ENCODE data around the gene PPP1R15A.
"Not testable (repeated sequence)": the region's sequence is repeated elsewhere in the genome, so short reads cannot be mapped to it uniquely, and the experiment has no call there.

Gene PPP1R15A

GRCh38 chr19:48859711-48860572 is 12.3 kb upstream of the PPP1R15A start:
- no peak for DNase-seq (ENCODE audit: low spot score)

GRCh38 chr19:48861313-48861712 is 10.9 kb upstream of the PPP1R15A start:
- DNase-seq (ENCODE audit: low spot score) = no peak

DNA sequence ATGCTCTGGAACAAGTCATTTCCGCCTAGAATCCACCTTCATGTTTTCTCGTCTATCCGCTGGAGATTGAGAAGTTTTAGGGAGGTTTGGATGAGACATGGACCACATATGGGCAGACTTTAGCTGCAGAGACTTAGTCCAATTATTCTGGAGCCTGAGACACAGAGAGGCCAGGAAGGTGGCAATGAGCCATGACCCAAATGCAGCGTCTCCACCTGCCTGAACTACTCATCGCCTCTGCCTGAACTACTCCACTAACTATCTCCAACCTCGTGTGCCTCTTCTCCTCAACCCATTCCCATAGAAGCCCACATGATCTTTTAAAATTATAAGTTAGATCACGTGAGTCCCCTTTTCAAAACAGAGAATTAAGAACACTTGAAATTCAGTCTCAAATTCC is 9.4 kb upstream of the PPP1R15A start:
- DNase-seq (ENCODE audit: low spot score) = no peak

DNA sequence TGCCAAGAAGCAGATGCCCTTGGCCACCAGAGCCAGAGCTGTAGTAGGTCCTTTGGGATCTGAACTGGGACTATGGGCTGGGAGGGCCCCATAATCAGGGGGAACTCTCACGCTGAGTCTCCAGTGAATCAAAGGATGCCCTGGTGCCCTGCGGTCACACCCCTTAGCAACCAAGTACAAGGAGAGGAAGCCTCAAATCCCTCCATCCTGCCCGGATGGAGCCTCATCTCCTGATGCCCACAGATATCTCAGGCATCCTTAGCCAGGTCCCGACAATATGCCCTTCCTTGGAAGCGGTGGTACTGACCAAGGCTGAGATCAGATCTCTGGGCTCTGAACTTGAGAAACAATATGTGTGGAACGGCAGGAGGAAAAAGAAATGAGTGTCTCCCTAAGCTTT is 5.5 kb upstream of the PPP1R15A start:
- no peak for DNase-seq (ENCODE audit: low spot score)

DNA sequence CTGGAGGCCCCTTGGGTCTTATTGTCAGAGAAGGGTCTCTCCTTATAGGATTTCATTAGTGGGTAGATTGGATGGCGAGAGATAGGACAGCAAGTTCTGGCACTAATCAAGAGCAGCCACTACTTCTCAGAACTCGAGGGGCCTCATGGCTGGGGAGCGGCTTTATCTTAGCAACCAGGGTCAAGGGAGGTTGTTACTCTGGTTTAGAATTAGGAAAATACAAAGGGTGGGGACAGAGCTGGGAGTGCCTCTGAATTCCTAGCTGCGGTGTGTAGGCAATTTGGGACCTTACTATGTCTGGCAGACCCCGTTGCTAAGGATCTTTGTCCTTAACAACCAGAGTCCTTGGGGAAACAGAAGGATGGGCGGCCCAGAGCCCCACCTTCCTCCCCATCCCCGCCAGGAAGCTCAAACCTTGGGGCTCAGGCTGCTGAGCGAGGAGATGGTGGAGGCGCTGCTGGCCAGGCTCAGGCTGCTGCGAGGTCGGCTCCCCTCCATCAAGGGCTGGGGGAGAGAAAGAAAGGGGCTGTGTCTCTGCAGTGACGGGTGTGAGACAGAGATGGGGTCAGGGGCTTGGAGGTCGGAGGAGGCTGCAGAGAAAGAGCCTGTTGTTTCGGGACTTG is 5.0 kb upstream of the PPP1R15A start:
- DNase-seq (ENCODE audit: low spot score) = no peak

DNA sequence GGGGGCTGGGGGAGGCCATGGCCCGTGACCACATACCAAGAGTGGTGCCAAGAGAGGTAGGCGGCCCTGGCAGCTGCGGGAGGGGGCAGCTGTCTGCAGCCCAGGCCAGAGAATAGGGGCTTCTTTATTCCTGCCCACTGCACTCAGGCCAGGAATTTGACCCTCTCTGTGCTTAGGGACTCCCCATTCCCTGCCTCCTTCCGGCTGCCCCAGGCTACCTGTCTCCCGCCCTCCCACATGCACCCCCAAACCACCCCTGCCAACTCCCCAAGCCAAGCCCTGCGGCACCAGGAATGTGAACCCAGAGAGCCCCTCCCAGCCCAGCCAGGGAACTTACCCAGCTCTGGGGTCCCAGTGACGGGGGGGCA is 4.5 kb upstream of the PPP1R15A start:
- no peak for DNase-seq (ENCODE audit: low spot score)

- no peak for DNase-seq (ENCODE audit: low spot score)
Observed at GRCh38 chr19:48868114-48868886, 3.9 kb upstream of the PPP1R15A start, which contains the start of gene PLEKHA4. PLEKHA4 (minus strand) TSS chr19:48868617; CDS start chr19:48867620, 997 bp downstream.

DNA sequence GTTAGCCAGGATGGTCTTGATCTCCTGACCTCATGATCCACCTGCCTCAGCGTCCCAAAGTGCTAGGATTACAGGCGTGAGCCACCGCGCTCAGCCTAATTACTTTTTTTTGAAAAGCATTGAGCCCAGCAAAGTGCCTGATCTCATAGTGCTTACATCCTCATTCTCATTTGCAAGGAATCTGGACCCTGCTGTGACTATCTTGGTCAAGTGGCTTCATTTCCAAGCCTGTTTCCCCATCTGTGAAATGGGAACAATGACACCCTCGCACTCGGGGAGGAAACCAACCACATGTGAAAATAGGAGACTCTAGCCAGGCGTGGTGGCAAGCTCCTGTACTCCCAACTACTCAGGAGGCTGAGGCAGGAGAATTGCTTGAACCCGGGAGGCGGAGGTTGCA is 2.2 kb upstream of the PPP1R15A start:
- no peak for DNase-seq (ENCODE audit: low spot score)

GRCh38 chr19:48871471-48872181 is 595 bp upstream of the PPP1R15A start:
- not testable (repeated sequence) for DNase-seq (ENCODE audit: low spot score)

DNA sequence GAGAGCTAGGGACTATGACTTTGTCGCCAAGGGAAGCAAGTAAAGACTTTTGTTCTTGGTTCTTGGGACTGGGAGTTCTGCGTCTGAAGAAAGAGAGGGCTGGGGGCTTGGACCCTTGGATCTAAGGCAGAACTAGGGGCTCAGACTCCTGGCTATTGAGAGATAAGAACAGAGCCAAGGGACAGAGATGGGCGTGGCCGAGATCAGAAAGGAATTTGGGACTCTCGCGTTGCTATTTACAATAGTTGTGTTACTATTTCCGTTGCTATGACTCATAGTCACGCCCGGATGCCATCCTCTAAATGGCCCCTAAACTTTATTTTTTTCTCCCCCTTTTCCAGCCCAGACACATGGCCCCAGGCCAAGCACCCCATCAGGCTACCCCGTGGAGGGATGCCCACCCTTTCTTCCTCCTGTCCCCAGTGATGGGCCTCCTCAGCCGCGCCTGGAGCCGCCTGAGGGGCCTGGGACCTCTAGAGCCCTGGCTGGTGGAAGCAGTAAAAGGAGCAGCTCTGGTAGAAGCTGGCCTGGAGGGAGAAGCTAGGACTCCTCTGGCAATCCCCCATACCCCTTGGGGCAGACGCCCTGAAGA is 759 bp downstream of the PPP1R15A start:
- peak; percentile 79 for DNase-seq (ENCODE audit: low spot score)

DNA sequence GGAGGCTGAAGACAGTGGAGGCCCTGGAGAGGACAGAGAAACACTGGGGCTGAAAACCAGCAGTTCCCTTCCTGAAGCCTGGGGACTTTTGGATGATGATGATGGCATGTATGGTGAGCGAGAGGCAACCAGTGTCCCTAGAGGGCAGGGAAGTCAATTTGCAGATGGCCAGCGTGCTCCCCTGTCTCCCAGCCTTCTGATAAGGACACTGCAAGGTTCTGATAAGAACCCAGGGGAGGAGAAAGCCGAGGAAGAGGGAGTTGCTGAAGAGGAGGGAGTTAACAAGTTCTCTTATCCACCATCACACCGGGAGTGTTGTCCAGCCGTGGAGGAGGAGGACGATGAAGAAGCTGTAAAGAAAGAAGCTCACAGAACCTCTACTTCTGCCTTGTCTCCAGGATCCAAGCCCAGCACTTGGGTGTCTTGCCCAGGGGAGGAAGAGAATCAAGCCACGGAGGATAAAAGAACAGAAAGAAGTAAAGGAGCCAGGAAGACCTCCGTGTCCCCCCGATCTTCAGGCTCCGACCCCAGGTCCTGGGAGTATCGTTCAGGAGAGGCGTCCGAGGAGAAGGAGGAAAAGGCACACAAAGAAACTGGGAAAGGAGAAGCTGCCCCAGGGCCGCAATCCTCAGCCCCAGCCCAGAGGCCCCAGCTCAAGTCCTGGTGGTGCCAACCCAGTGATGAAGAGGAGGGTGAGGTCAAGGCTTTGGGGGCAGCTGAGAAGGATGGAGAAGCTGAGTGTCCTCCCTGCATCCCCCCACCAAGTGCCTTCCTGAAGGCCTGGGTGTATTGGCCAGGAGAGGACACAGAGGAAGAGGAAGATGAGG is 1.5 kb downstream of the PPP1R15A start:
- DNase-seq (ENCODE audit: low spot score) = no peak

GRCh38 chr19:48874303-48875135 is 2.3 kb downstream of the PPP1R15A start:
- no peak for DNase-seq (ENCODE audit: low spot score)

DNA sequence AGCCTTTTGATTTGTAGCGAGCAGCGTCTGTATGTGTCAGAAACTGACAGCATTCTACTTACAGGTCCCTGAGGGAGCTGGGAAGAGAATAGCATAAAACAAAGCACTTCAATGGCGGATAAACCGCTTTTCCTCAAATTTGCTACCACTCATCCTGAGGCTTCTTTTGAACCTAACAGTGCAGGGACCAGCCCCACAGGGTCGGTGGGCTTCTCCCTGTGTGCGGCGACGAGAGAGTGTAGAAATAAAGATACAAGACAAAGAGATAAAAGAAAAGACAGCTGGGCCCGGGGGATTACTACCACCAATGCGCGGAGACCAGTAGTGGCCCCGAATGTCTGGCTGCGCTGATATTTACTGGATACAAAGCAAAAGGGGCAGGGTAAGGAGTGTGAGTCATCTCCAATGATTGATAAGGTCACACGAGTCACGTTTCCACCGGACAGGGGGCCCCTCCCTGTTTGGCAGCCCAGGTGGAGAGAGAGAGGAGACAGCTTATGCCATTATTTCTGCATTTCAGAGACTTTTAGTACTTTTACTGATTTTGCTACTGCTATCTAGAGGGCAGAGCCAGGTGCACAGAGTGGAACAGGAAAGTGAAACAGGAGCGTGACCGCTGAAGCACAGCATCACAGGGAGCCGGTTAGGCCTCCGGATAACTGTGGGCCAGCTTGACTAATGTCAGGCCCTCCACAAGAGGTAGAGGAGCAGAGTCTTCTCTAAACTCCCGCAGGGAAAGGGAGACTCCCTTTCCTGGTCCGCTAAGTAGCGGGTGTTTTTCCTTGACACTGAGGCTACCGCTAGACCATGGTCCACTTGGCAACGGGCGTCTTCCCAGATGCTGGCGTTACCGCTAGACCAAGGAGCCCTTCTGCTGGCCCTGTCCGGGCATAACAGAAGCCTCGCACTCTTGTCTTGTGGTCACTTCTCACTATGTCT is 4.1 kb downstream of the PPP1R15A start:
- not testable (repeated sequence) for DNase-seq (ENCODE audit: low spot score)

DNA sequence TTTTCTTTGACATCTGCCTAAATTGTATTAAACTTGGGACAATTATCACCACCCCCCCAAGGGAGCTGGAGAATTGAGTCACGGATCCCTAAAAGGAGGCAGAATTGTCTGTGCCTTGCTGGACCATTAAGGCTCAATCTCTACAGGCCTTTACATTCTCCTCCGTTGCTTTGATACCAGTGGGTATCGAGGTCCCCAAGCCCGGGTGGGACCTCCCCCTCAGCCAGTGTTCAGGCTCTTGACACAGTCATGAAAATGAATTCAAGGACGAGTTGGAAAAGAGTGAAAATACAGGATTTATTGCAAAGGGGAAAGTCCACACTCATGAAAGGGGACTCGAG is 5.6 kb downstream of the PPP1R15A start:
- no peak for DNase-seq (ENCODE audit: low spot score)

DNA sequence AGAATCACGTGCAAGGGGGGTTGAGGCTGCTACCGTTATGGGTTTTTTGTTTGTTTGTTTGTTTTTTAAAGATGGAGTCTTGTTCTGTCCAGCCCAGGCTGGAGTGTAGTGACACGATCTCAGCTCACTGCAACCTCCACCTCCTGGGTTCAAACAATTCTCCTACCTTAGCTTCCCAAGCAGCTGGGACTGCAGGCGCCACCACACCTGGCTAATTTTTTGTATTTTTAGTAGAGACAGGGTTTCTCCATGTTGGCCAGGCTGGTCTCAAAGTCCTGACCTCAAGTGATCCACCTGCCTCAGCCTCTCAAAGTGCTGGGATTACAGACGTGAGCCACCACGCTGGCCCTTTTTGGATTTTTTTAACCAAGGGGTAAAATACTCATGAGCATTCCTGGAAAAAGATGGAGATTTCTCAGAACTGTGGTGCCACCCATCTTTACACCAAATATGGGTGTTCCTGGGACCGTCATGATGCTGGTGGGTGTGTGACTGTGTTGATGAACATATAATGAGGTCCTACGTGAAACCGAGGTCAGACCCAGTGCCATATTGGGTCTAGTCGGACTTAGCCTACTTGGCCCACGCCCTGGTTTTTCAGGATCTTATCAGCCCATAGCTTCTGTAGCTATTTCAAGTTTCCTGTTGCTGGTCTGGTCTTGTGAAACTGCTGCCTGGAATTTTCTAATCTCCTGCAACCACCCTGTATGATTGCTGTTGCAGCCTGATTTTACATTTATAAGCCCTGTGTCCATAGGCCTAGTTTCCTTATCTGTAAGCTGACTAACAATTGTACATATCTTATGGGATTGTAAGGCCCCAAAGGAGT is 6.2 kb downstream of the PPP1R15A start:
- no peak for DNase-seq (ENCODE audit: low spot score)

GRCh38 chr19:48879025-48879637 is 6.9 kb downstream of the PPP1R15A start:
- DNase-seq (ENCODE audit: low spot score) = no peak

- DNase-seq (ENCODE audit: low spot score) = not testable (repeated sequence)
Observed at GRCh38 chr19:48879696-48880095, 7.5 kb downstream of the PPP1R15A start.
